ENCODE results near the gene NCF4.

NCF4 gene

DNA sequence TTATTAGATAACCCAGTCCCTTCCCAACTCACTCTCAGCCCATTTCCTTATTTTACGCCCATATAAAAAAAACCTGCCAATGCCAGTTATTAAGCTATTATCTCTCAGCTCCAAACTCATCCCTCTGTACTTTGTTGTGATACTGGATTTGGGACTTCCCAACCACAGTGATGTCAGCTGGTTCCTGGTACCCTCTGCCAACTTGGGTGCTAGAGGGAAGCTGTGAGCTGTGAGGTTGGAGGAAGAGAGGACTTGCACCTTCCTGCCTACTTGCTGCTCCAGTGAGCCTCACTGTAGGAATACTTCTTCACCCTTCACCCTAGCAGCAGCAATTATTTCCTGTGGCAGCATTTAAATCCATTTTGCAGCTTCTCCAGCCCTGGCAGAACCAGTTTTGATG is 33.5 kb downstream of the NCF4 start:
- DNase-seq (ENCODE audit: low read depth, low spot score), result no peak

DNA sequence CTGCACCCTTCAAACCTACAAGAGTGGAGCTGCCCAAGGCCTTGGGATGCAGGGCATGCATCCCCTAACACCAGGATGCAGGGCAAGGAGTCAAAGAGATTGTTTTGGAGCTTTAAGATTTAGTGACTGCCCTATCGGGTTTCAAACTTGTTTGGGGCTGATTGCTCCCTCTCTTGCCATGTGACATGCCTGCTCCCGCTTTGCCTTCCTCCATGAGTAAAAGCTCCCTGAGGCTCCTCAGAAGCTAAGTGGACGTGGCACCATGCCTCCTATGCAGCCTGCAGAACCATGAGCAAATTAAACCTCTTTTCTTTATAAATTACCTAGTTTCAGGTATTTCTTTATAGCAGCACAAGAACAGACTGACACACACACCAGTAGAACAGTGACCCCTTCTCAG is 36.8 kb downstream of the NCF4 start:
- no peak for DNase-seq (ENCODE audit: low read depth, low spot score)

DNA sequence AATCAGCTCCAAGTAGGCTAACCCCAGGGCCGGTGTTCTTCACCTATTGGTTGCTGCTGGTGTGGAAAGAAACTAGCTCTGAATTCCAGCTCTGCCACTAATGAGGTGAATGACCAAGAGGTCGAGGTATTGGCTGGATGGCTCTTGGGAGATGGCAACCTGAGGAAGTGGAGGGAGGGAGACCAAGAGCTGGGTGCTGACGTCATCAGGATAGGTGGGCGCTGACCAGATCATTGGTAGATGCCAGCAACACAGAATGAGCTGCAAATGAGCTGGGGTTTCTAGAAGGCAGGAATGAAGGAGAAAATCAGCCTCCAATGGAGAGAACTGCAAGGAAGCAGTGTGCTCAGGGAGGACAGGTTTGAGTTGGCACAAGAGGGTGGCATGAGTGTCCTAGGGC is 37.9 kb downstream of the NCF4 start:
- DNase-seq (ENCODE audit: low read depth, low spot score), result no peak

DNA sequence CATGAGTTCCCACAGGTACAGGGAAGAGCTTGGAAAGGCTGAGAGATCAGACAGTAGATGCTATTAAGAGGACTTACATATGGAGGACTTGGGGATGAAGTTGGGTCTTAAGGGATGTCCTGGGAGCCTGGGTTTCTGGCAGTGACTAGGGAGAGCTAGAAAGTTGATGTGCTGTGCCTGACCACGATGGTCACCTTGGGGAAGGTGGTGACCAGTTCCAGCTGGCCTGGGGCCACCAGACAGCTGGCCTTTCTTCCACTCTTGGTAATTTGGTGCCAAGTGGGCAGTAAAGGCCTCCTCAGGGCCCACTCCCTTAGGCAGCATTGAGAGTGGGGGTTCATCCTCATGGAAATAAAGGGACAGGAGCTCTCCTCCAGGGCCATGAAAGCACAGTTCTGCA is 38.7 kb downstream of the NCF4 start:
- DNase-seq (ENCODE audit: low read depth, low spot score), result no peak

DNA sequence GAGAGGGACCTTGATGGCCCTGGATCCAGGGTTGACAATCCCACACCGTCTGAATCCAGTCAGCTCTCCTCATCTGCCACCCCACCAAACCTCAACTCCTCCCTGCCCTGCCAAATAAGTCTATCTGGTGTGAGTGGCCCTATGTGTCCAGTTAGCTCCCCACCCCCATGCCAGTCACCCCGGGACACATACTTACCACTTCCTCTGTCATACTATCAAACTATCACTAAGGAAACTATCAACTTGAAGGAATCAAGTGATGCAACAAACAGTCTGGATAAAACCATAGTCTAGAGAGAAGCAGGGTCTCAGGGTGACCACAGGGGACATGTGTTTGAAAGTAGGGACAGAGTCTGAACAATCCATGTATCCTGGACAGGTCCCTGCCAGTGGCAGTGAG is 39.4 kb downstream of the NCF4 start:
- DNase-seq (ENCODE audit: low read depth, low spot score), result no peak

DNA sequence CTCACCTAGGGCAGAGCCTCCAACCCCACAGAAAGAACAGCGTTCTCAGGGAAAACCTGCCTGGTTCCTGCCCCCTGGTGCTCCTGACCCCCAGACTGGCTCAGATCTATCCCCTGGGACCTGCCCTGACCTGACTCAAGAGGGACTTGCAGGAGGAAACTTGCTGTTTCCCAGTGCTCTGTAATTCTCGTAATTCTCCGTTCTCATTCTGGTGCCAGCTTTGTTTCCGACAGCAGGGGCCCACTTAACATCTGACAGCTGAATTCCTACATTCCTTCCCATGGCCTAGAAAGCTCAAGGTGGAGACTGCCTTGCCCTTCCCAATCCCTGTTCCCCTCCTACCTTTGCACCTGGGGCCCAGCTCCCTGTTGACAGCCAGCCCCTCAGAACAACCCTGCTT is 40.1 kb downstream of the NCF4 start:
- no peak for DNase-seq (ENCODE audit: low read depth, low spot score)

DNA sequence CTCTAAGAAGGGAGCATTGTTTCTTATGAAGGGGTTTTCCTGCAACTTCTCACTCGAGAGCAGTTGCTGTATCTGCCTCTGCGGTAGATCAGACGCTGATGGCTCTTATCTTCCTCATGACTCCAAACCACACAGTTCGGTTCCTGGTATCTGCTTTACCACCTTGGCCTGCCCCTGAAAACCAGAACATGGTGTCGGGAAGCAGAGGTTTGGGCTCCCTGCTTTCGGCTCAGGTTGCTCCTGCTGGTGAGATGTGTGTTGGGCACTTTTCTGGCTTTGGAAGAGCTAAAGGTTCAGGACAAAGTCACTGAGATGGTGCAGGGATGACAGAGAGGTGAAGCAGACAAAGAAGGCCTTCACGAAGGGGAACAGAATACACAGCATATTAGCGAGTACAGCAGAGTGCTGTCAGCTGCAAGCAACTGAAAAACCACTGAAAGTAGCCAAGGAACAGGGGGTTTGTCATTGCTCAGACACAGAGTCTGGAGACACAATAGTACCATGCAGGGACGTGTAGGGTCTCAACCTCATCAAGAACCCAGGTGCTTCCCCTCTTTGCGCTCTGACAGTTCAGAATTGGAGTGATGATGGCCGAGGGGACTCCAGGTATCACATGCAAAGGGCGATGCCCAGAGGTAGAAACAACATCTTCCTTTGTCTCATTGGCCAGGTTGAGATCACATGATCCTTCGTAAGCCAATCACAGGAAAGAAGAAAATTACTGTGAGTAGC is 40.8 kb downstream of the NCF4 start:
- no peak for DNase-seq (ENCODE audit: low read depth, low spot score)

DNA sequence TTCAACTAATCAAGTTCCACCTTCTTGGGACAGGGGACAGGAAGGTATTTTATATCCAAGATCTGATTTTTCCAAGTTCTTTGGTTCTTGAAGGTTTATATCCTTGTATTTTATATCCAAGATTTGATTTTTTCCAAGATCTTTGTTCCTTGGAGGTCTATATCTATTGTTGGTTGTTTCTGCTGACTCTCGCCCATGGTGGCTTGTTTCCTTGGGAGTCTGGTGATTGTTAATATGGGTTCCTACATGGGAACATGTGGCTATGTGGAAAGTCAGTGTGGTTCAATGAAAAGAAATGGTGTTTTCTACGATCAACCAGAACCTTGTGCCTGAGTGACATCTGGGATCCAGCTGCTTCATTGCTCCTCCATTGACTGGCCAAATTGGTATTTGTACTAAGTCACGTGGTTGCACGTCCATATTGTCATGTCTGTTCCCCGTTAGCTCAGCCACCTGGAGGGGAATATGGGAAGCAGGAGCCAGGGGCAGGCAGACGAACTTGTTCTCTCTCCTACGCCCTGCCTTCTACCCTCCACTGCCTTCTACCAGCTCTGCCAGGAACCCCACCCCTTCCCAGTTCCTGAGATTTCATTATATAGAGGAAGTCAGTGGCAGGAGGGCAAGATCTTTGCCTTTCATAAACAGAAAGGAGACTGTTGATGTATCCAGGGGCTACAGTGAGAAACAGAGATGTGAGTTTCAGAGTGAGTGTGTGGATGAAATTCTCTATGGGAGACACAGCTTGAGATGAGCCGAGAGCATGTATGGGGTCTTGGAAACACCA is 41.5 kb downstream of the NCF4 start:
- no peak for DNase-seq (ENCODE audit: low read depth, low spot score)

DNA sequence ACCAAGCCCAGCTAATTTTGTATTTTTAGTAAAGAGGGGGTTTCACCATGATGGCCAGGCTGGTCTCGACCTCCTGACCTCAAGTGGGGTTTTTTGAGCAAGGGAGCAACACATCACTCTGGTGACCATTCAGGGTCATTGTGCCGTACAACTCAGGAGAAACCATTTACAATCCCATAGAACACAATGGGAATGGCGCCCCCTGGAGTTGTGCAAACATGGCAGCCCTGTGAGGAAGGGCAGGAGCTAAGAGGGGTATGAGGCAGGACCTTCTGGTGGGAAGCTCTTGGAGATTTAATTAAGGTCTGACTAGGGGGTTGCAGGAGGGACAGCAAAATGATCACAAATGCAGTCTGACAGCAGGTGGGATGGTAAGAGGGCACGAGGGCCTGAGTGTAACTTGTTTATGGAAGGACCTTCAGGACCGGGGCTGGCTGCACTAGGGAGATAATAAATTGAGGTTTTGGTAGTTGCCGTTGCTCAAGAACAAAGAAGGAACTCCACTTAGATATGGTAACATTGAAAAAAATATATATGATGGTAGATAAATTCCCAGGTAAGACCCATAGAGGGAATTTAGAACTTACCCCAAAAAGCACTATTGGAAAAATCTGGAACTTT is 43.6 kb downstream of the NCF4 start:
- no peak for DNase-seq (ENCODE audit: low read depth, low spot score)

DNA sequence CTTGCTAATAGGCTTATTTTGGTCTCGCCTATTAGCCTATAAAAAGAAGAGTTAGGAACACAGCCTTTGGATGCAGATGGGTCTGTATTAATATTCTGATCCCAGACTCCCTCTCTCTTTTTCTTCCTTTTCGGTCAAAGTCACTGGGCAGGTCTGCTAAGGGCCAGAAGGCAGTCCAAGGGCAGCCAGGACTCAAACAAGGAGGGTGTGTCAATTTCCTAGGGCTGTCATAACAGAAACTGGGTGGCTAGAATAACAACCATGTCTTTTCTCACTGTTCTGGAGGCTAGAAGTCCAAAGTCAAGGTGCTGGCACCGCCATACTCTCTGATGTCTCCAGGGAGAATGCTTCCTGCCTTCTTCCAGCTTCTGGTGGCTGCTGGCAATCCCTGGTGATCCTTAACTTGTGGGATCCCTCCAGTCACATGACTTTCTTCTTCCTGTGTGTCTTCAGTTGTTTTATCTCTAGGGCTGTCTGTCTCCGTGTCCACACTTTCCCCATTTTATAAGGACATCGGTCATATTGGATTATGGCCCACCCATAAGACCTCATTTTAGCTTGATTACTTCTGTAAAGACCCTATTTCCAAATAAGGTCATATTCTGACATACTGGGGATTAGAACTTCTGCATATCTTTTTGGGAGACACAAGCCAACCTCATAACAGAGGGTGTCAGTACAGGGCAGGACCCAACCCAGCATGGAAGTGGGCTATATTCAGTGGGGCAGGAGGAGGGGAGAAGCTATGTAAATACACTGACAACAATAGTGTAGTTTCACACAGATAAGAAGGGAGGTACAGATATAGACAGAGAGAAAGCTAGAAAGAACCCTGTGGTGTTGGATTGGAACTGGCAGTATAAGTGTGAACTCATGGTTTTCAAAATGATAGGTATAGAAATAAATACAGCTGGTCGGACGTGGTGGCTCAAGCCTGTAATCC is 46.7 kb downstream of the NCF4 start:
- DNase-seq (ENCODE audit: low read depth, low spot score), result no peak

DNA sequence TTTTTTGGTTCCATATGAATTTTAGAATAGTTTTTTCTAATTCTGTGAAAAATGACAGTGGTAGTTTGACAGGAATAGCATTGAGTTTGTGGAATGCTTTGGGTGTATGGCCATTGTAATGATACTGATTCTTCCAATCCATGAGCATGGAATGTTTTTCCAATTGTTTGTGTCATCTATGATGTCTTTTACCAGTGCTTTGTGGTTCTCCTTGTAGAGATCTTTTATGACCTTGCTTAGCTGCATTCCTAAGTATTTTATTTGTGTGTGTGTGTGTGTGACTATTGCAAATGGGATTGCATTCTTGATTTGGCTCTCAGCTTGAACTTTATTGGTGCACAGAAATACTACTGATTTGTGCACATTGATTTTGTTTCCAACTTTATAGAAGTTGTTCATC is 49.7 kb downstream of the NCF4 start:
- no peak for DNase-seq (ENCODE audit: low read depth, low spot score)

DNA sequence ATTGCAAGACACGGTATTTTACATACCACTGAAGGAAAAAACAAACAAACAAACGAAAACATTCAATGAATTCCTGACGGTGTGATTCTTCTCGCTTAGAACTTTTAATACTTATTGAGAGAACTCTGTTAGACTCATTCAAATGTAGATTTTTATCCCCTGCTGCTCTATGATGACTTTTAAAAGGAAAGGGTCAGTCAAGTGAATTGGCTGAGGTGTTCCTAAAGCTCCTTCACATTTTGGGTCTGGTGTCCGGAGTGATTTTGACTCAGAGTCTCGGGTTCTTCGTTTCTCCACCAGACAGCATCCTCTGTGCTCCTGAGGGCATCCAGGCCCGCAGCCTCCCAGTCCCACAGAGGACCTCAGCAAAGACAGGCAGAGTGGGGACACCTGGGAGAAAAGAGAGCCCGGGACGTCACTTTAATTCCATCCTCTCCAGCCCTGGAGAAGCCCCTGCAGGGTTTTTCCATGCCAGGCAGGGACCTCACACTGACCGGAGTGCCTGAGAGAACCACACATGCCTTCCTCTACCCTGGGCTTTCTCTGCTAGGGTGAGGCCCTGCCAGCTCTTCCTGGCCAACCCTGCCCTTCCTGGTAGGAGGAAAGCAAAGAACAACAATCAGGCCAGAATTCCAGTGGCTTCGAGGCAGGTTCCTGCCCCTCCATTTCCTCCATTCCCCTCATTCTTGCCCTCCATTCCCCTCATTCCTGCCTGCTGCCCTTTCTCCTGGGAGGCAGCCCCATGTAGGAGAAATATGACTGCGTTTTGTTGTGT is 51.3 kb downstream of the NCF4 start:
- DNase-seq (ENCODE audit: low read depth, low spot score), result no peak

DNA sequence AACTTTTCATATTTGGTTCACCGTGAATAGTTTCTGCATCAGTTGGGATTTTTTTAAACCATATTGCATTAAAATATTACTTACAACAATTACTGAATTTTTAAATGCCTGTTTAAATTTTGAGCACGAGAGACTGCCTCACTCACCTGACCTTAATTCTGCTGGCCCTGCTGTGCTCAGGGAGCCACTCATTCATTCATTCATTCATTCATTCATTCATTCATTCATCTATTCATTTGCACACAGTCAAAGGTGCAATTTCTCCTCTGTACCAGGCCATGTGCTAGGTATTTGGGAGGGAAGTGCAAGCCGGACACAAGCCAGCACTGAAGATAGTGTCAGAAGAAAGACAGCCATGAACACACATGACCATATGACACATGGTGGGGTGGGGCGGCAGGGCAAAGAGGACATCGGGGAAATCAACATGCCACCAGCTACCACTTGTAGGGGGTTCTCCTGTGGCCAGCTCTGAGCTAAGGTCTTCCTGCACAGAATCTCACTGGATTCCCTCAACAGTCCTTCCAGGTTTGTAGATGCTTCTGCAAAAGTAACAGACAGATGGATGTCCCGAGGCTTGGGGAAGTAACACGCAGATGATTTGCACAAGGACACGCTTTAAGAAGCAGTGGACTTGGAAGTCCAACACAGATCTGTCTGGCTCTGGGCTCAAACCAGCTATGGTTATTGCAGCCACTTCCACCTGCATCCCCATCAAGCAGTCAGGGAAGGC is 52.1 kb downstream of the NCF4 start:
- DNase-seq (ENCODE audit: low read depth, low spot score), result no peak

DNA sequence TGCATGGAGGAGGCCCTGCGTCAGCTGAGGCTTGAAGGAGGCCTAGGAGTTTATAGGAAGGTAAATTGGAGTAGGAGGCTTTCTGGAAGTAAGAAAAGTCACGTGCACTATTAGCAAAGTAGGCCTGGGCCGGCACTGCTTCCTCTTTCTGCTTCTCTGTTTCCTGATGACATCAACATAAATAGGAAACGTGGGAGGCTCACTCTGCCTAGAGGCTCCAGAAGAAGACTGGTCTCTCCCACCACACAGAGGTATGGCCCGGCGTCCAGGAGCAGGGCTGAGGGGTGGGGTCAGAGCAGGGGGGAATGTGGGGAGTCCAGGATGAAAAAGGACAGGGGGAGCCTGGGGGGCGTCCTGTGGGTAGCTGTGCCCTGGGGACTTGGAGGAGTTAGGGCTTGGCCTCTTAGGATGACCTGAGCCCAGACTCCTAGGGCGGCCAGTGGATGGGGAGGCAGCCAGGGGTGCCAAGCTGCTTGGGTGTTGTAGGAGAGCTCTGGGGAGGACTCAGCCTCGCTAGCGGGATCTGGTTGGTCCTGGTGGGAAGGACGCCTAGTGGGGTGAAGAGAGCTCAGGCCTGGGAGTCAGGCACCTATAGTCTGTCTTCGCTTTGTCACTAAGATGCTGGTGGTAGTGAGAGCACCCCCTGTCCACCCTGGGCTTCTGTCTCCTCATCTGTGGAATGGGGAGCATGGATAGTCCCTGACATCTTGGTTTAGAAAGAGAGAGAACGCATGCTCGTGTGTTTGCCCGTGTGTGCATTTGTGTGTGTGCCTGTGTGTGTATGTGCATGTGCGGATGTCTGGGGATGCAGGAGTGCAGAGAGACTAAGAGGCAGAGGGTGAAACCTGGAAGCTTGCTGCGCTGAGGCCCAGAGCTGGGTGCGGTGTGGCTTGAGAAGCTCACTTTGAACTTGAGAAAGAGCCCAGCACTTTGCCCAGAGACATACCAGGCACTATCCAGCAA is 52.9 kb downstream of the NCF4 start, which contains the start of gene CSF2RB:
TSS of gene CSF2RB (plus strand) at position 202 of the 963 bp plus-strand sequence. CDS start 8,580 bp downstream, outside the sequence.
- DNase-seq (ENCODE audit: low read depth, low spot score), result no peak

DNA sequence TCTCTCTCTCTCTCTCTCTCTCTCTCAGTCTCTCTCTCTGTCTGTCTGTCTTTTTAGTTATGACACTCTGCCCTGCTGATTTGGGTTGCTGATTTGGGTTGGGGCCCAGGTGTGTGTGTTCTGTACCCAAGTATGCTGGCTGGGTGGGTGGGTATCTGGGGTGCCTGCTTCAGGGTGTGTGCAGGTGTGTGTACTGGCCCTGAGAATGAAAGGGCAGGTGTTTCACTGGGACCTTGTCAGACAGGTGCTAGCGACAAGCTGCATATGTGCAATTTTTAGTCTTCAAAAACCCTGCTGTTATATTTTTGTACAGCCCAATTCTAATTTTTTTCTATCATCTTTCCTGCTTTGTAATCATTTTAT is 53.6 kb downstream of the NCF4 start:
- DNase-seq (ENCODE audit: low read depth, low spot score), result no peak

DNA sequence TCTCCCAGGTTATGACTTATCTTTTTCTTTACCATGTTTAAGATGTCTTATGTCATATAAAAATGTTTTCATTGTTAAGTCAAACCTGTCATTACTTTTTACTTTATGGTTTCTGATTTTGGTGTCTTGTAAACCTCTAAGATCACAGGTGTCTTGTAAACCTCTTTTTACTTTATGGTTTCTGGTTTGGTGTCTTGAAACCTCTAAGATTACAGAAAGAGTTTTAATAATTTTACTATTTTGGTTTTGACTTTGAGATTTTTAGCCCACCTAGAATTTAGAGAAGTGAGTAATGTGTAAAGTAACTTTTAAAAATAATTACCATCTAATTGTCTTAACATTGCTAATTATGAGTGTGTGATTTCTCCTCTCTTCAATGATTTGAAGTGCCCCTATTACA is 55.2 kb downstream of the NCF4 start:
- DNase-seq (ENCODE audit: low read depth, low spot score), result no peak

DNA sequence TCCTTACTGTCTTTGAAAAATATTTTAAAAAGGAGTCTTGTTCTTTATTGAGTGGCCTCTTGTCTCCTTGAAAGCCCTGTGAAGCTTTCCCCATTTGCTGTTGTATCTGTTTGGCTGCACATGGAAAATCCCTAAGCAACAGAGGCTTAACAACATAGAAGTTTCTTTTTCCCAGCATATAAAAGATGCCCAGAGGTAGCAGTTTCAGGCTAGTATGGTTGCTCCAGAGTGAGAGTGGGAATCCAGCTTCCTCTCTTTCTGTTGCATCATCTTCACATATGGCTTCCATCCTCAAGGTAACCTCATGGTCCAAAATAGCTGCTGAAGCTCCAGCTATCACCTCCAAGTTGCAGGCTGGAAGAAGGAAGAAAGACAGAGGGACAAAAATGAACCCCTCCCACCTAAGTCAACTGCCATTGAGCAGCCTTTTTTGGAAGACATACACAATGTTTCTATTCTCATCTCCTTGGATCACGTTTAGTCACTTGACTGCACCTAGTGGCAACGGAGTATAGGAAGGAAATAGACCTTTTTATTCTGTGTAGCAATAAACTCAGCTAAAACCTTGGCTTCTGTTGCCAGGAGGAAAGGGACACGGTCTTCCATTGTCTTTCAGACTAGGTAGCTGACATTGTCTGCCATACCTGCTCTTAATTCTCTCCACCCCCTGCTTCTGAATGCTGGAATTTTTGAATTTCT is 57.9 kb downstream of the NCF4 start:
- no peak for DNase-seq (ENCODE audit: low read depth, low spot score)

DNA sequence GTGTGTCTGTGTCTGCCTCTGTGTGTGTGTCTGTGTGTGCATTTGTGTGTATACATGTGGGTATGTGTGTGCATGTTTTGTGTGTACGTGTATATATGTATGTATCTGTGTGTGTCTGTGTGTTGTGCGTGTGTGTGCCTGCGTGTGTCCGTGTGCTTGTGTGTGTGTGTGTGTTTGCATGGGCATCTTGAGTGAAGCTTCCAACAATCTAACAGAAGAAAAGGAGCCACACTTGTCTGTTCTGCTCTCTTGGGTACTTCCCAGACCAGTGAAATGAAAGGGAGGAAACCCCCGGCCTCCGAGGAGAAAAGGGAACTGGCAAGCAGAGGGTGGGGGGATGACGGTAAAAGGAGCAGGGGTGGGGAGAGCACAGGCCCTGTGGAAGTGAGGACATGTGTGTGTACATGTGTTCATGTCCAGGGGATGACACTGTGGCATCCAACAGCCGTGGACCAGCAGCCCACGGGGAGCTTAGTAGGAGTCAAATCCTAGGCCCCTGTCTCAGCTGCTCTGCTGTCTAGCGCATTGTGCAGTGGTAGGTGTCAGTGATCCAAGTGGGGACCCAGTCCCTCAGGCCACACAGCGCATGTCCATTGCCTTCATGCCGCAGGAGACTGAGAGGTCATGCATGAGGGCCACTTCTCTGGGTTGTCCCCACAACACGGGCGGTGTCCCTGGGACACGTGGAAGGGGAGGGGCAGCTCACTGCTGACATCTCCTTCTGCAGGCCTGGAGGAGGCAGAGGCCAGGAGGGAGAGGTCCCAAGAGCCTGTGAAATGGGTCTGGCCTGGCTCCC is 60.7 kb downstream of the NCF4 start:
- DNase-seq (ENCODE audit: low read depth, low spot score), result no peak

Measured in smooth muscle cell of the brain vasculature (primary cell).